SIG-M5 (cell line): Measurements from ENCODE around the gene FAM50A.
A peak's percentile ranks its signal among the peaks of the same experiment; 100 is the strongest.
"Not testable (repeated sequence)": the region's sequence is repeated elsewhere in the genome, so short reads cannot be mapped to it uniquely, and the experiment has no call there.

Experiments
- DNase-seq: peaks from one replicate; lab custom pipeline; 2025; lab: John Stamatoyannopoulos, UW

The FAM50A gene

GRCh38 chrX:154443992-154444754 is at the start of gene FAM50A:
Gene FAM50A, plus strand, starts transcription at chrX:154444141. Its CDS starts 95 bp downstream, at chrX:154444236.
- DNase-seq: no peak

DNA sequence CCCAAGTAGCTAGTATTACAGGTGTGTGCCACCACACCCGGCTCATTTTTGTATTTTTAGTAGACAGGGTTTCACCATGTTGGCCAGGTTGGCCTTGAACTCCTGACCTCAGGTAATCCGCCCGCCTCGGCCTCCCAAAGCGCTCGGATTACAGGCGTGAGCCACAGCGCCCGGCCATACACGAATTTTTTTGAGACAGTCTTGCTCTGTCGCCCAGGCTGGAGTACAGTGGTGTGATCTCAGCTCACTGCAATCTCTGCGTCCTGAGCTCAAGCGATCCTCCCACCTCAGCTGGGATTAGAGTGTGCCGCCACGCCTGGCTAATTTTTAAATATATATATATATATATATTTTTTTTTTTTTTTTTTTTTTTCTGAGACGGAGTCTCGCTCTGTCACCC is 47.6 kb upstream of the FAM50A start:
- DNase-seq: not testable (repeated sequence)

- no peak for DNase-seq
Observed at GRCh38 chrX:154396973-154397887, 46.7 kb upstream of the FAM50A start.

DNA sequence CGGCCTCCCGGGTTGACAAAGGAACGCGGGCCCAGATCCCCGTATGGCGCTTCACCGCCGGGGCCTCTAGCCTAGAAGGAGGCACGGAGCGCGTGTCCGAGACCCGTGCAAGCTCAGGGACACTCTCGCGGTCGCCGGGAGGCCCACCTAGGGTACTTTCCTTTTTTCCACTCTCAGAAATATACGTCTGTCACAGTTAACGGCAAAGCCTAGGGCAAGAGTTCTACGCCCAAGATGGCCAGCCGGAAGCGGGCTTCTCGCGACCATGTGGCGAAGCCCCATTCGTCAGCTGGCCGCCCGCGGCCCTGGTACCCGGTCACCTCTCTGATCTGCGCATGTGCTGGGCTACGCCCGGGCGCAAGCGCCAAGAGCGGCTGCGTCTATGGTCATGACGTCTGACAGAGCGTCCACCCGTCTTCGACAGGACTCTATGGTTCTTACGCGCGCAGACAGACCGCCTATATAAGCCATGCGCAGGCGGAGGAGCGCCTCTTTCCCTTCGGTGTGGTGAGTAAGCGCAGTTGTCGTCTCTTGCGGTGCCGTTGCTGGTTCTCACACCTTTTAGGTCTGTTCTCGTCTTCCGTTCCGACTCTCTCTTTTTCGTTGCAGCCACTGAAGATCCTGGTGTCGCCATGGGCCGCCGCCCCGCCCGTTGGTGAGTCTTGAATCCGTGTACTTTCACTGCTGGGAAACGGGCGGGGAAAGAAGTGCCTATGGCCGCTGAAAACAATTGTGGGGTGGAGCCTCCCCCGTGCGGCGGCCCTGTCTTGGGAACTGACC is 45.9 kb upstream of the FAM50A start, which contains the start of gene RPL10:
Gene RPL10, plus strand, starts transcription at position 490 of the 780 bp plus-strand sequence. Its CDS starts 143 bp downstream, at position 633.
- peak; percentile 73 for DNase-seq

DNA sequence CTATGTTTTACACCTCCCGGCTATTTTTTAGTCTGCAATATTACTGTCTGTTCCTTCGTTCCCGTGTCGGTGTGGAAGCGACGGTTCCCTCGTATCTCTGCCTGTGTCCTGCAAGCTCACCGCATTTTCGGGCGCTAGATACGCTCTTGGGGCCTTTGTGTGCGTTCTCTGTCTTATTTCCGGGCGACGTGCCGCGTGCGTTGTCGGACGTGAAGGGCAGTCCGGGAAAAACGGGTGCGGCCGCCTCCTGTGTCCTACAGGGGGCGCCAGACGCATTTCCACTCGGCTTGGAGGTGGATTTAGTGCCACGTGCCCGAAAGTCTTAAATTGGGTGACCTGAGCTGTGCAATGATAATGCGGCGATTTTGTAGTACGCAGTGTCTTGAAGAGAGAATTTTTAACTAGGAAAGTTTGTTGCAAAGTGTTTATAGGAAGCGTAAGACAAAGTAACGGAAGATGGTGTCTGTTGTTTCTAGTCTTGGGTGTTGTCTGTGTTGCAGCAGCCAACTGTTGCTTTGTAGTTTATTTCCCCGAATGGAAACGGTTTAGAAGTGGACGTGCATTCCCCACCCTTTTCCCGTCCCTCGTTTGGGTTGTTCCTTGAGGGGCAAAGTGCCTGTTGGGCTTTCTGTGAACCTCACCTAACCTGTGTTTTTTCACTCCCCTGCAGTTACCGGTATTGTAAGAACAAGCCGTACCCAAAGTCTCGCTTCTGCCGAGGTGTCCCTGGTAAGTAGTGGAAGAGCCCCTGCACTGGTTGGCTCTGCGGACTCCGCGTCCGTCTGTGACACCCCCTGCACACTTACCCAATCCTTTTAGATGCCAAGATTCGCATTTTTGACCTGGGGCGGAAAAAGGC is 45.0 kb upstream of the FAM50A start:
- peak; percentile 26 for DNase-seq

DNA sequence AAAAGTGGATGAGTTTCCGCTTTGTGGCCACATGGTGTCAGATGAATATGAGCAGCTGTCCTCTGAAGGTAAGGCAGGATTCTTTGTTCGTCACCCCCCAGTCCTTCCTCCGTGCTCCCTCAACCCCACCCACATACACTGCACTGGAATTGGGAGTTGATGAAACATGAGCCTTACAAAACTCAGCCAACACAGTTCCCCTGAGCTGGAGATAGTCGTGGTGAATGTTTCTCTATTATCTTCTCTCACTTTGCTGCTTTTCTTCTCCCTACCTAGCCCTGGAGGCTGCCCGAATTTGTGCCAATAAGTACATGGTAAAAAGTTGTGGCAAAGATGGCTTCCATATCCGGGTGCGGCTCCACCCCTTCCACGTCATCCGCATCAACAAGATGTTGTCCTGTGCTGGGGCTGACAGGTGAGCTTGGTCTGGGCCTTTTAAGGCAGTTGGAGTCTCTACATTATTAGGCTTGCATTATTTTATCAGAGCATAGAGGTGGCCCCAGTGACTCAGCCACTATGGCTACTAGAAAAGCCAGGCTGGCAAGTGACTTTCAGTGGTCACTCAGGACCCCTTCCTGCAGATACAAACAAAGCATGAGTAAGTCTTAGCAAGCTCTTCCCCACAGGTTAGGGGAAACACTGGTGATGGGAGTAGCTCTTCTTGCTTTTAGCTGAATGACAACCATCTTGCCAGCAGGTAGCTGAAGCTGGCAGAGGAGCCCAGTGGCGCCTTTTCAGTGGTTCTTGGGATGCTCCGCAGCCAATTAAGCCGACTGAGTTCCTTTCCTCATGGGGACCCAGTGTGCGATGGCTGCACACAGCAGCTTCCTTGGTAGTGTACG is 44.2 kb upstream of the FAM50A start:
- DNase-seq: no peak

GRCh38 chrX:154400369-154400817 is 43.5 kb upstream of the FAM50A start:
- DNase-seq: not testable (repeated sequence)

DNA sequence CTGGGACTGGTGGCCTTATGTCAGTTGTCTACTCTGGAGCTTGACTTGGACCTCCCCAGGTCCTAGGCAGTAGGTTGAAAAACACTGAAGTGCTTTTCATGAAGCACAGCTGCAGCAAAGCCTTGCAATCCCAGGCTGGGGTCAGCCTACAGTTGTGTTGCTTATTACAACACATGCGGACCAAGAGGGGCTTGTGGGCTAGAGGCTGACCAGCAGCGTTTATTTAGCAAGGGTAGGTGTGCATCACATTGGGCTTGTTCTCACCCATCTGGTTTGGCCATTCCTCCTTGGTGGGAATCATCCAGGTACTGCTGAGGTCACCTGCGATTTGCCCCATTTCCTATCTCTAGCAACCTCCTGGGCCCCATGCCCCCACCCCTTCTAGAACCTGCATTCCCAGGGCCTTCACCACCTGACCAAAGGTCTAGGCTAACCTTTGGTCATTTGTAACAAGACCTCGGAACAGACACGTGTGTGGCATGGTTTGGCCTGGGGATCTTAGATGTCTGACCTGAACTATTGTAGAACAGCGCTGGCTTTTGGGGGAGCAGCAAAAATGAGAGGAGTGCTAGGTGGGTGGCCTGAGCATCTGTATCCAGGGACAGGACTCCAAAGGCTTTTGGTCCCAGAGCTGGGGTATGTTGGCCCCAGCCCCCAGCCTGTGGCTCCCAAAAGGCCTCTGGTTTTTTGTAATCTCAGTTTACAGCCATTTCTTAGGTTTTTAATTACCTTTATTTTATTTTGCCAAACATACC is 42.7 kb upstream of the FAM50A start:
- no peak for DNase-seq

GRCh38 chrX:154401918-154402621 is 41.9 kb upstream of the FAM50A start:
- no peak for DNase-seq

DNA sequence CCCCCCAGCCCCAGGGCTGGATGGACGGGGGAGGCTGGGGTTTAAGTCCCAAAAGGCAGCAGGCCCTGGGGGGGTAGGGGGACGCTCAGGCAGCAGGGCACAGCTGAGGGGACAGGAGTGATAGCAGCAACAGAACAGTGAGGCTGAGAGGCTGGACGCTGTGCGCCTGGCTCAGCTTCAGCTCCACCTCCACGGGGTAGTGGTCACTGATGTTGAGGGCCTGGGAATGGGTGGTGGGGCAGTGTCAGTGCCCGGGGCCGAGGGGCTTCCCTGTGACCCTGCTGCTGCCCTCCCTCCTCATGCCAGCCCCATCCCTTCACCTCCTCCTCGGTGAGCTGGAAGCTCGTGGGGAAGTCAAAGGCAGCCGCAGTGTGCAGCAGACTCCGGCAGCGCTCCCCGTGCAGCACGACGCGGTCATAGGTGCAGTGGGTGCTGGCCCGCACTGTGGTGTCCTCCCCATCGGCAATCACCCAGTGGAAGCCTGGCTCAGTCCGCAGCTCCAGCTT is 41.3 kb upstream of the FAM50A start:
- no peak for DNase-seq

- DNase-seq: no peak
Observed at GRCh38 chrX:154403192-154403591, 40.7 kb upstream of the FAM50A start.

GRCh38 chrX:154403858-154404257 is 40.1 kb upstream of the FAM50A start:
- DNase-seq: no peak

- no peak for DNase-seq
Observed at GRCh38 chrX:154404625-154405192, 39.2 kb upstream of the FAM50A start.

- DNase-seq: no peak
Observed at GRCh38 chrX:154408659-154409221, 35.2 kb upstream of the FAM50A start.

GRCh38 chrX:154409222-154409871 is 34.6 kb upstream of the FAM50A start, which contains the start of gene DNASE1L1:
Gene DNASE1L1, minus strand, starts transcription at chrX:154409254. Its CDS starts 3,686 bp downstream, at chrX:154405568.
- DNase-seq: no peak

GRCh38 chrX:154411981-154412340 is 32.0 kb upstream of the FAM50A start:
- DNase-seq: no peak

DNA sequence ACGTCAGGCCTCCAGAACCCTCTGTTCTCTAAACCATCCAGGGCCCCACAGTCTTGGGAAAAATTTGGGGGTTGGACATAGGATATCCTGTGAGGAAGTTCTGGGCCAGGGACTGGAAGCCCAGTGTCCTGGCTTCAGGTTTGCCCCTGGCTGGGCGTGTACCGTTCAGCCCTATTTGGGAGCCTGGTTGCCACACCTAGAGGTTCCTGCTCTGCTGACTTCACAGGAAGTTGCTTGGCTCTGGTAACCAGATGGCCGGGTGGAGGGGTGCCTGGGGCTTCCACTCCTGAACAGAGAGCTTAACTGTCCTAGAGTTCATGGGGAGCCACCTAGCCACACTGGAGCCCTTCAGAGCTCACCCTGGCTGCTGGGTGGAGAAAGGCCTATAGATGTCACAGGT is 31.5 kb upstream of the FAM50A start:
- no peak for DNase-seq
